Measurements from ENCODE around the gene GATD1. TPM values are rescaled to one million over a fixed set of nuclear protein-coding genes. Genes with fewer than 3 reads are reported as not detected.

The GATD1 gene
- total RNA-seq, 1 experiment from 2014 or later = 81.3 TPM

DNA sequence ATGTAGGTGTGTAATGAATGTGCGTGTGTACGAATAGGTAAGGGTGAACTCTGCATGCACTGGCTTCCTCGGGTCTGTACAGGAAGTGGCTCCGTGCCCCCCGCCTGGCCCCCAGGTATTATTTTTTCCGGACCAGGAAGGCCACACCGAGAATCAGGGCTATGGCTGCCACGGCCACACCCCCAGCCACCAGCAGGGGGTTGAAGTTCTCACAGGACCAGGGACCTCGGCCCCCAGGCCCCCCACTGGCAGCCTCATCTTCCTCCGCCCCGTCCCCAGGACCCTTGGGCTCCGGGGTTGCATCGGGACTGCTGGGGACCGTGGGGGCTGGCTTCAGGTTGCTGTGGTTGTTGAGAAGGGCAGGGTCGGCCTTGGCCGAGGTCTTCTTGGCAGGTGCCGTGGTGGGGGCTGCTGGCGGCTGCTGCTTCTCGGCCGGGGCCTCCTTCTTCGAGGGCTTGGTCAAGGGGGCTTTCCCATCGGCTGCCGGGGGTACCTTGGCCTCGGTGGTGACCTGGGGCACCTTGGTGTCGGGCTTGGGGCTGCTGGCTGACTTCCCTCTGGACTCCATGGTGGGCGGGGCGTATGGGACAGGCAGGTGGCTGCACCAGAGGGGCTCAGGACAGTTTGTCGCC lies 10.8 kb upstream of the GATD1 start:
- ChIA-PET POLR2A (ENCODE audit: low non-redundant PET) (no interaction called here), CTCF (no interaction called here)
- no TSS peak for BruUV-seq (replicated peaks)
- Histone ChIP-seq H3K27me3 (replicated peaks; ENCODE audit: insufficient read depth, low read depth, low read length, poor library complexity) (no peaks in the 10 kb centered on the region), H3K4me1 (ENCODE audit: insufficient read depth, low read length, poor library complexity, severe bottlenecking) (peaks cover 3% of the 10 kb centered on the region), H3K9me3 (ENCODE audit: low read depth, low read length, poor library complexity, severe bottlenecking) (no peaks in the 10 kb centered on the region), H3K36me3 (ENCODE audit: insufficient read depth, low read length, poor library complexity, severe bottlenecking) (no peaks in the 10 kb centered on the region), H3K27ac (ENCODE audit: low read depth, low read length, poor library complexity, severe bottlenecking) (no peak overlapping the region), H3K4me3 (ENCODE audit: low read depth, low read length, poor library complexity, severe bottlenecking) (no peak overlapping the region)
- DNase-seq (ENCODE audit: low spot score) = no peak
- intact Hi-C loops (cut with micrococcal nuclease; ENCODE audit: unreplicated experiment) = no loop called here
- TF ChIP-seq, protein P1, sequence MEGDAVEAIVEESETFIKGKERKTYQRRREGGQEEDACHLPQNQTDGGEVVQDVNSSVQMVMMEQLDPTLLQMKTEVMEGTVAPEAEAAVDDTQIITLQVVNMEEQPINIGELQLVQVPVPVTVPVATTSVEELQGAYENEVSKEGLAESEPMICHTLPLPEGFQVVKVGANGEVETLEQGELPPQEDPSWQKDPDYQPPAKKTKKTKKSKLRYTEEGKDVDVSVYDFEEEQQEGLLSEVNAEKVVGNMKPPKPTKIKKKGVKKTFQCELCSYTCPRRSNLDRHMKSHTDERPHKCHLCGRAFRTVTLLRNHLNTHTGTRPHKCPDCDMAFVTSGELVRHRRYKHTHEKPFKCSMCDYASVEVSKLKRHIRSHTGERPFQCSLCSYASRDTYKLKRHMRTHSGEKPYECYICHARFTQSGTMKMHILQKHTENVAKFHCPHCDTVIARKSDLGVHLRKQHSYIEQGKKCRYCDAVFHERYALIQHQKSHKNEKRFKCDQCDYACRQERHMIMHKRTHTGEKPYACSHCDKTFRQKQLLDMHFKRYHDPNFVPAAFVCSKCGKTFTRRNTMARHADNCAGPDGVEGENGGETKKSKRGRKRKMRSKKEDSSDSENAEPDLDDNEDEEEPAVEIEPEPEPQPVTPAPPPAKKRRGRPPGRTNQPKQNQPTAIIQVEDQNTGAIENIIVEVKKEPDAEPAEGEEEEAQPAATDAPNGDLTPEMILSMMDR (conservative IDR thresholded peaks at IDR 0.05; ENCODE audit: low read depth, low read length) = no peak
- no peak for TF ChIP-seq EZH2 (IDR thresholded peaks at IDR 0.05; ENCODE audit: borderline replicate concordance, low read depth, low read length, poor library complexity, severe bottlenecking)

DNA sequence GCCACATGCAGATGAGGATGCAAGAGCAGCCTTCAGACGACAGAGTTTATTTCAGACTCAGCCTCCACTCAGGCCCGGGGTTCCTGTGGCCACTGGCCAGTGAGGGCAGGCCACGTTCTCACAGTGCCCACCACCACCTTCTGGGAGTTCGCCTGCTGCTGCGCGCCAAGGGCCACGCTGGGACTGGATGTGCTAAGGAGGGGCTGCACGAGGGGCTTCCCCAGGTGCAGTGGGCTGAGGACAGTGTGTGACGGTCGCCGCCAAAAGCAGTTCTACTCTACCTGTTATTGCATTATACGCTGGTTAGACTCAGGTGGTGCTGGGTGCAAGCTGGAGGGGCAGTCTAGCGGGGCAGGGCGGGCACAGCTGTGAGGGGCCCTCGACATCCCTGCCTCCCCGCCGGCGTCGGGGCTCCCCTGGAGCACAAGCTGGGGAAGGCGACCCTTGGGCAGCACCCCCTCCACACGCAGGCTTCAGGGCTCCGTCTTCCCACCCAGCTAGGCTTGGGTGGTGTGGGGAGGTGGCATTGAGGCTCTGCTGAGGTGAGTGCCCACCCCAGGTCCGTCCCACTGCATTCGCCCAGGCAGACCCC lies 9.9 kb upstream of the GATD1 start:
- H3K27me3 ChIP-seq (replicated peaks; ENCODE audit: insufficient read depth, low read depth, low read length, poor library complexity) = no peaks in the 10 kb centered on the region
- no peak overlapping the region for H3K27ac ChIP-seq (ENCODE audit: low read depth, low read length, poor library complexity, severe bottlenecking)
- H3K4me1 ChIP-seq (ENCODE audit: insufficient read depth, low read length, poor library complexity, severe bottlenecking) = peaks cover 3% of the 10 kb centered on the region
- POLR2A ChIA-PET (ENCODE audit: low non-redundant PET) = no interaction called here
- intact Hi-C loops (cut with micrococcal nuclease; ENCODE audit: unreplicated experiment) = no loop called here
- H3K4me3 ChIP-seq (ENCODE audit: low read depth, low read length, poor library complexity, severe bottlenecking) = no peak overlapping the region
- H3K9me3 ChIP-seq (ENCODE audit: low read depth, low read length, poor library complexity, severe bottlenecking) = no peaks in the 10 kb centered on the region
- TF ChIP-seq, protein P1 (conservative IDR thresholded peaks at IDR 0.05; ENCODE audit: low read depth, low read length) = no peak
- TF ChIP-seq EZH2 (IDR thresholded peaks at IDR 0.05; ENCODE audit: borderline replicate concordance, low read depth, low read length, poor library complexity, severe bottlenecking) = no peak
- no peak for DNase-seq (ENCODE audit: low spot score)
- CTCF ChIA-PET = no interaction called here
- H3K36me3 ChIP-seq (ENCODE audit: insufficient read depth, low read length, poor library complexity, severe bottlenecking) = no peaks in the 10 kb centered on the region
- no TSS peak for BruUV-seq (replicated peaks)

DNA sequence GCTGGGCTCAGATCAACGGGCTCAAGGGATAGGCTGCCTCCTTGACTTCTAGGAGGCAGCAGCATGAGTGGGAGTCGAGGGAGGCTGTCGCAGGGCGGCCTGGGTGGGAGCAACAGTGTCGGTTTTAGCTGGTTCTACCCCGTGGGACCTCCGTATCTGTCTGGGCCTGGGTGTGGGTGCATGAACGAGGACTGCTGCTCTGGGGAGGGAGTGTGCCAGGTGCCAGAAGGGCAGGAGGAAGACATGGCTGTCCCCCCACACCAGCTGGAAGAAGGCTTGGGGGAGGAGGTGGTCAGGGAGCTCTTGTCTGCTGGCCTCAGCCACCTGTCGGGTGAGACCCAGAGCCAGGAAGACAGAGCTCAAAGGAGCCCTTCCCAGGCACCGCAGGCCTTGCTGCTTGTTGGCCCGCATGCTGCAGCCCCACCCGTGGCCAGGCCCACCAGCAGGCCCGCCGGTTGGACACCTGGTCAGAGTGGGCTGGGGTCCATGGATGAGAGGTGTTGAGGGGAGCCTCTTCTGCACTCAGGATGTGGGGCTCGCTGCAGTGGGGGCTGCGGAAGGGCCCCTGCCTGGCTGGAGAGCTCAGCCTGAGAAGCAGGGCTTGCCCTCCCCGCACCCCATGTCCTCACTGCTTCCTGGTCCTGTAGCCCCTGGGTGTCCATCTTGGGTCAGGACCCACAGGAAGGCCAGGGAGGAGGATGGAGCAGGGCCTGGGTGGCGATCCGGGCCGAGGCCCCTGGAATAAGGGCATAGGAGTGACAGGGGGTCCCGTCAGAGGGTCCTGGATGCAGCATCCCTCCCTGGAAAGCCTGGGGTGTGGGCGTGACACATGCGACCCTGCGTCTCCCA lies 9.2 kb upstream of the GATD1 start:
- CTCF ChIA-PET = no interaction called here

More for the DNA sequence above, 9.2 kb upstream of the GATD1 start:
- intact Hi-C loops (cut with micrococcal nuclease; ENCODE audit: unreplicated experiment) = no loop called here
- no TSS peak for BruUV-seq (replicated peaks)
- H3K4me3 ChIP-seq (ENCODE audit: low read depth, low read length, poor library complexity, severe bottlenecking) = no peak overlapping the region
- no peak for DNase-seq (ENCODE audit: low spot score)
- TF ChIP-seq, protein P1 (conservative IDR thresholded peaks at IDR 0.05; ENCODE audit: low read depth, low read length) = no peak
- peaks cover 3% of the 10 kb centered on the region for H3K4me1 ChIP-seq (ENCODE audit: insufficient read depth, low read length, poor library complexity, severe bottlenecking)
- H3K36me3 ChIP-seq (ENCODE audit: insufficient read depth, low read length, poor library complexity, severe bottlenecking) = no peaks in the 10 kb centered on the region
- POLR2A ChIA-PET (ENCODE audit: low non-redundant PET) = no interaction called here
- H3K27ac ChIP-seq (ENCODE audit: low read depth, low read length, poor library complexity, severe bottlenecking) = no peak overlapping the region
- no peaks in the 10 kb centered on the region for H3K27me3 ChIP-seq (replicated peaks; ENCODE audit: insufficient read depth, low read depth, low read length, poor library complexity)
- H3K9me3 ChIP-seq (ENCODE audit: low read depth, low read length, poor library complexity, severe bottlenecking) = no peaks in the 10 kb centered on the region
